ENCODE measurements around the gene GRSF1.
A peak's percentile ranks its signal among the peaks of the same experiment; 100 is the strongest.
"Not testable (repeated sequence)": the region's sequence is repeated elsewhere in the genome, so short reads cannot be mapped to it uniquely, and the experiment has no call there.

The GRSF1 gene

GRCh38 chr4:70839589-70840093 lies at the start of gene GRSF1:
GRSF1 (minus strand) TSS chr4:70839890; CDS start chr4:70839827, 63 bp downstream.
- peak; percentile 24 to 91 (median 80) for DNase-seq

- DNase-seq: no peak
Observed at GRCh38 chr4:70885174-70885573, 45.5 kb upstream of the GRSF1 start.

GRCh38 chr4:70880739-70881138 lies 41.0 kb upstream of the GRSF1 start:
- DNase-seq: no peak

- DNase-seq: no peak
Observed at GRCh38 chr4:70877556-70877955, 37.9 kb upstream of the GRSF1 start.

- DNase-seq: no peak
Observed at GRCh38 chr4:70874268-70875156, 34.8 kb upstream of the GRSF1 start.

- DNase-seq: no peak
Observed at GRCh38 chr4:70873216-70873615, 33.5 kb upstream of the GRSF1 start.

- no peak for DNase-seq
Observed at GRCh38 chr4:70868778-70869177, 29.1 kb upstream of the GRSF1 start.

- DNase-seq: no peak
Observed at GRCh38 chr4:70863099-70863790, 23.6 kb upstream of the GRSF1 start.

GRCh38 chr4:70859066-70859465 lies 19.4 kb upstream of the GRSF1 start:
- DNase-seq: no peak

- no peak for DNase-seq
Observed at GRCh38 chr4:70858454-70858853, 18.8 kb upstream of the GRSF1 start.

- no peak for DNase-seq
Observed at GRCh38 chr4:70855464-70855863, 15.8 kb upstream of the GRSF1 start.

- DNase-seq: no peak
Observed at GRCh38 chr4:70849291-70849690, 9.6 kb upstream of the GRSF1 start.

GRCh38 chr4:70844180-70844579 lies 4.5 kb upstream of the GRSF1 start:
- no peak for DNase-seq

GRCh38 chr4:70842761-70843435 lies 3.2 kb upstream of the GRSF1 start:
- no peak for DNase-seq

GRCh38 chr4:70841951-70842350 lies 2.3 kb upstream of the GRSF1 start:
- DNase-seq: no peak

- DNase-seq: no peak
Observed at GRCh38 chr4:70841211-70841610, 1.5 kb upstream of the GRSF1 start.

- not testable (repeated sequence) for DNase-seq
Observed at GRCh38 chr4:70840631-70841030, 941 bp upstream of the GRSF1 start.

- peak in 5 of 14 donors; percentile 1 to 43 (median 12) for DNase-seq
Observed at GRCh38 chr4:70840137-70840536, 447 bp upstream of the GRSF1 start.

GRCh38 chr4:70838666-70839588 lies 763 bp downstream of the GRSF1 start:
- DNase-seq: peak in 13 of 14 donors; percentile 10 to 76 (median 57)

GRCh38 chr4:70838204-70838603 lies 1.5 kb downstream of the GRSF1 start:
- no peak for DNase-seq

- DNase-seq: no peak
Observed at GRCh38 chr4:70836081-70836480, 3.6 kb downstream of the GRSF1 start.

- DNase-seq: no peak
Observed at GRCh38 chr4:70833675-70834074, 6.0 kb downstream of the GRSF1 start.
